AG09319 (cell line): ENCODE data around the gene KRT36.

Source experiments
- DNase-seq: peaks from one replicate; pipeline ENCODE4 v3.0.0-alpha.2; 2010; ENCODE audit warnings: low read depth; ENCODE audit errors: extremely low read depth
- TF ChIP-seq, protein P1 (sequence below): IDR thresholded peaks from 2 replicates; pipeline ENCODE4 v1.5.1; 2011; ENCODE audit warnings: low read depth, mild to moderate bottlenecking, inconsistent platforms, low read length, moderate library complexity

Gene KRT36

DNA sequence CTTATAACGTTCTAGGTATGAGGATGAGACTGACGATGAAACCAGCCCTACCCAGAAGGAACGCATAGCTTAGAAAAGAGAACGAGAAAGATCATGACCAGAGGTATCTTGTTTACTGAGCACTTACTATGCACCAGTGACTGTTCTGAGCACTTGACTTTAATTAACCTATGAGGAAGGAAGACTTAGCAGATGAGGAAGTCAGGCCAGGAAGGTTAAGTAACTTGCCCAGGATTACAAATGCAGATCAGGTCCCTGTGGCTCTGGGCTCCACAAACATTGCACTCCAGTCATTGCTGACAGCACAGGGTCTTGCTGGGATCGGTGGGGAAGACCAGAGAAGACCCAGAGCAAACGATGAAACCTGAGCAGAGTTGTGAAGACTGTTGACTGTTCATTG, 8.6 kb upstream of the KRT36 start:
- DNase-seq = no peak
- TF ChIP-seq, protein P1, sequence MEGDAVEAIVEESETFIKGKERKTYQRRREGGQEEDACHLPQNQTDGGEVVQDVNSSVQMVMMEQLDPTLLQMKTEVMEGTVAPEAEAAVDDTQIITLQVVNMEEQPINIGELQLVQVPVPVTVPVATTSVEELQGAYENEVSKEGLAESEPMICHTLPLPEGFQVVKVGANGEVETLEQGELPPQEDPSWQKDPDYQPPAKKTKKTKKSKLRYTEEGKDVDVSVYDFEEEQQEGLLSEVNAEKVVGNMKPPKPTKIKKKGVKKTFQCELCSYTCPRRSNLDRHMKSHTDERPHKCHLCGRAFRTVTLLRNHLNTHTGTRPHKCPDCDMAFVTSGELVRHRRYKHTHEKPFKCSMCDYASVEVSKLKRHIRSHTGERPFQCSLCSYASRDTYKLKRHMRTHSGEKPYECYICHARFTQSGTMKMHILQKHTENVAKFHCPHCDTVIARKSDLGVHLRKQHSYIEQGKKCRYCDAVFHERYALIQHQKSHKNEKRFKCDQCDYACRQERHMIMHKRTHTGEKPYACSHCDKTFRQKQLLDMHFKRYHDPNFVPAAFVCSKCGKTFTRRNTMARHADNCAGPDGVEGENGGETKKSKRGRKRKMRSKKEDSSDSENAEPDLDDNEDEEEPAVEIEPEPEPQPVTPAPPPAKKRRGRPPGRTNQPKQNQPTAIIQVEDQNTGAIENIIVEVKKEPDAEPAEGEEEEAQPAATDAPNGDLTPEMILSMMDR = no peak

DNA sequence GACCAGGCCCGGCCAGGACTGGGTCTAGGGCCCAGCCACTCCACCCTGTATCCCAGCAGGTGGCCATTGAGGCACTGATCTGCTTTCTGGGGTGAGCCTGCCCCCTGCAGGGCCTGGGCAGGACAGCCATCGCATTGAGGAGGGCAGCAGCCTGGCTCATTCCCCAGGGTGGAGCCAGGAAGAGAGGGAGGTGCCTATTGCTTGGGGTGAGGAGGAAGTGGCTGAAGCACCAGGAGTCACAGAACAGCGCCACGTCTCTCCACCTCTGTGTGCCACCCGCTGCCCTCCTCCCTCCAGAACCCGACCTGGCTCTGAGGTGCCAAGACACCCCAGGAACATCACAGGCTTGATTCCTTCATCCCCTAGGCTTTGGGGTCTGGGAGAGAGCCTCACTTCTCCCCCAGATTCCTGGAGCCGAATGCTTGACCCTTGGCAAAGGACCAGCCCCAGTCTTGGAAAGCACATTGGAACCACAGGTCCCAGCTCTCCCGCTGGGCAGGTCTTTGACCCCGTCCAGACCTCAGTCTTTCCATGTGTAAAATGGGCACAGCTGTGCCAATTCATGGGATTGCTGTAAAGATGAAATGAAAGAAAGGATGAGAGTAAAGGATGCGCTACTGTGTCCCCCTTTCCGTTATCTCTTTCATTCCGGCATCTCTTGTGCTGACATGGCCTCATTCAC, 7.2 kb upstream of the KRT36 start:
- DNase-seq = peak; percentile 54
- TF ChIP-seq, protein P1 = peak; percentile 74

DNA sequence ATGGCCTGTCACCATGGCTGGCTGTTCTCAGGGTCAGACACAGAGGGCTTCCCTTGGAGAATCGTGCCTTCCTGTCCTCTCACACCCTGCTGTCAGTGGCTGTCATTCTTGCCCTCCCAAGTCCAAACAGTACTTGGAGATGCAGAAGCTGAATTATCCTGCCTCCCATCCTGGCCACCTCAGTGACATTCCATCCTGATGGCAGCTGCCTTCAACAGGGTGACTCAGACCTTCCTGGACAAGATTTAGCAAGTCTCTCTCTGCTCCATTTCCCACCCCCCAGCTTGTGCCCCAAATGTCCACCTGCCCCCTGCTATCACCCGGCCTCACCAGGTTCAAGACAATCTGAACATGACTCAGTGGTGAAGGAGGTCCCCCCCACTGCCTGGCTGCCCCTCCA, 4.8 kb upstream of the KRT36 start:
- DNase-seq = no peak
- TF ChIP-seq, protein P1 = no peak

DNA sequence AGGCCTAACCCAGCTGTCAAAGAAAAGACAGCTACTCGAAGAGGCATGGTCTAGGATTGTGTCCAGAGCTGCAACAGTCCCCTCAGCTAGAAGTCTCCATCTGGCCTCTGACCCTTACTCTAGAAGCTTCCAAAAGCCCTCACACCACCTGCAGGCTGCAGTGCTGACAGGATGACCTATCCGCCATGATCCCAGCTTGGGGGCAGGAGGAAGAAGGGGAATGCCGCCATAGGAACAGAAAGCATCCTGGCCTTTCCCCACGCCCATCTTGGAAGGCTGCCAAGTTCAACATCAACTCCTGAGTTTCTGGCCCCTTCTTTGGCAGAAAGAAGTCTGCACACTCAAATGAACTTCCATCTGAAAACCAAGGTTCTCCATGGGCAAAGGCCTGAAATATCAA, 3.1 kb upstream of the KRT36 start:
- DNase-seq = no peak
- TF ChIP-seq, protein P1 = no peak

GRCh38 chr17:41492351-41492750, 2.6 kb upstream of the KRT36 start:
- DNase-seq = no peak
- TF ChIP-seq, protein P1 = no peak

GRCh38 chr17:41491476-41491875, 1.8 kb upstream of the KRT36 start:
- TF ChIP-seq, protein P1 = no peak
- DNase-seq = no peak

GRCh38 chr17:41490000-41490990, 585 bp upstream of the KRT36 start:
- TF ChIP-seq, protein P1 = no peak
- no peak for DNase-seq
